GM18873 (cell line): ENCODE measurements around the gene ALS2CL.

Experiments used
- ATAC-seq: cut with Tn5 transposase; IDR thresholded peaks from one replicate; pipeline ENCODE4 v1.9.1; 2021; ENCODE audit warnings: mild to moderate bottlenecking, moderate library complexity, moderate number of reproducible peaks; ENCODE audit not compliant: unreplicated experiment, low FRiP score

The ALS2CL gene

GRCh38 chr3:46668591-46668990, 24.9 kb downstream of the ALS2CL start:
- no peak for ATAC-seq

- no peak for ATAC-seq
Measured at GRCh38 chr3:46668116-46668515, 25.4 kb downstream of the ALS2CL start.

GRCh38 chr3:46667657-46668056, 25.8 kb downstream of the ALS2CL start:
- ATAC-seq = no peak

DNA sequence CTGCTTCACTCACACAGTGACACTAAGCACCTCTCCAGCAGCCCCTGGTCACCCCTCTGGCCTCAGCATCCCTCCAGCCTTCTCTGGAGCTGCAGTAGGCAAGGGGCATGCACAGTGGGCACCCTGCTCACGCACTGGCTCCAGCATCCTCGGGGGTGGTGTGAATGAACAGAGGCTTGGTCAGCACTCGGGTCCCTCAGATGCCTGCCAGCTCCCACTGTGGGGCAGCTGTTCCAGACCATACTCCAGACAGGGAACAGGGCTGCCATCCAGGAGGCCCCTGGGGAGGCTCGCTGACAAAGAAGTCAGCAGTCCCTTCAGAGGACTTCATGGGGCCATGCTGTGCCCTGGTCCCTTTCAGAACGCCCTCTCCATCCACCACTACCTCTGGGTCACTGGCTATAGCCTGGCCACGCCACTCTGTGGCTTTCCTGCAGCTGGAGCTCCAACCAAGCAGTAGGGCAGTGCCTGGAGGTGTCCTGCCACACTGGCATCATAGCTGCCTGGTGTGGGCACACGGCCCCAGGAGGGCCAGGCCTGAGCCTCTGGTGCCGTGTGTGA, 26.3 kb downstream of the ALS2CL start:
- ATAC-seq = no peak

- ATAC-seq = no peak
Measured at GRCh38 chr3:46666453-46666845, 27.0 kb downstream of the ALS2CL start.

DNA sequence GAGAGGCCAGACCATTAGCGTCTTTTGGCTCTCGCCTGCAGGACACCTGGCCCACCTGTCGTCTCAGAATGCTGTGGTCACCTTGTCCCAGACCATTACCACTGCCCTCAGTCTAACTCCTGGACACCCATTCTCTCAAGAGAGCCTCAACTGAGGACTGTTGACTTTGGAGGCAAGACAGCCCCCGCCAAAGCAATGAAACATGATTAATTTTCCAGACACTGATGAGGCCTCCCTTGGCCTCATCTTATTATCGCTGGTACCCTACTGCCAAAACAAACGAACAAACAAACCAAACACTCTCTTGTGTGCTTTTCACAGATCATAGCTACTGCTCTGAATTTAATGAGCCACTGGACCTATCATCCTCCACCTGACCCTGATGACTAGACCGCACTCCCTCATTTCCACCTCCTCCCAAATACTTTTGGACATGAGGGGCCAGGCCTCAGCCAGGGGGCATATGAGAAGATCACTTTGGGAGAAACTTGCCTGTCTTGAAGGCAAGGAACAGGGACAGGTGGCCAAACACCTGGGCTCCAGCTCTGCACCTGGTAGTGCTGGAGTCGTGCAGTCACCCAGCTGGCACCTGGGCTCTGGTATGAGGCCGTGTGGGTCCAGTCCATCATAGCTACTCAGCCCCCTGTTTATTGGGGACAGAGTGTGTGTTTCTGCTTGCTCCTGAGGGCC, 27.6 kb downstream of the ALS2CL start:
- ATAC-seq = no peak

DNA sequence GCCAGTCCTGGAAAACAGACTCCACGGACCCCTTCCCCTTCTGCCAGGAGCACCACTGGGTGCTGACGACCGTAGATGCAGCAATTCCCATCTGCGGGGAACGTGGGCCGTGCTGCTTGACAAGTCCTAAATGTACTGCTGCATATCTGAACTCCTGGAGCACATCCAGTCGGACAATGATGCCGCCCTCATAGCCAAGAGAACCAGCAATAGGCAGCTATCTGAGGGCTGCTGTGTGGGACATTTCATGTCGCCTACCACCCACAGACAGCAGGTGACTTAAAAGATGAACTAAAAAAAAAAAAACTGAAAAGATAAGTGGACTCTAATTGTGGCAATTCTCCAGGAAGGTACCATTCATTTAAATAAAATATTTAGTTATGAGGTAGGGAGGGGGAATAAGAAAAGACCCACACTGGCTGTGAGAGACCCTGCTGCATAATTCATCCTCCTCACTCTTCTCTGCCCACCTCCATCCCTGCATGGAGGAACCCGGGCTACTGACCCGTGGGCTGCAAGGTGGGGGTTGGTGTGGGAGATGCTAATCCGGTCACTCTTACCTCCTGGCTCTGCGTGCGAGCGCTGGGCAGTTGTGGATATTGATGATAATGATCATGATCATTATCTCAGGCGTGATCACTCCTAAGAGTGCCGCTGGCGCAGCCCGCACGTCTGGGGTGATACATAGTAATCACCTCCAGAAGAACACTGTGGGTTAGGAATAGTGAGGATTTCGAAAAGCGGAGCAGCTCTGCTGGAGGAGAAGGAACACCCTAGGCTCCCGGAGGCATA, 28.3 kb downstream of the ALS2CL start:
- no peak for ATAC-seq

DNA sequence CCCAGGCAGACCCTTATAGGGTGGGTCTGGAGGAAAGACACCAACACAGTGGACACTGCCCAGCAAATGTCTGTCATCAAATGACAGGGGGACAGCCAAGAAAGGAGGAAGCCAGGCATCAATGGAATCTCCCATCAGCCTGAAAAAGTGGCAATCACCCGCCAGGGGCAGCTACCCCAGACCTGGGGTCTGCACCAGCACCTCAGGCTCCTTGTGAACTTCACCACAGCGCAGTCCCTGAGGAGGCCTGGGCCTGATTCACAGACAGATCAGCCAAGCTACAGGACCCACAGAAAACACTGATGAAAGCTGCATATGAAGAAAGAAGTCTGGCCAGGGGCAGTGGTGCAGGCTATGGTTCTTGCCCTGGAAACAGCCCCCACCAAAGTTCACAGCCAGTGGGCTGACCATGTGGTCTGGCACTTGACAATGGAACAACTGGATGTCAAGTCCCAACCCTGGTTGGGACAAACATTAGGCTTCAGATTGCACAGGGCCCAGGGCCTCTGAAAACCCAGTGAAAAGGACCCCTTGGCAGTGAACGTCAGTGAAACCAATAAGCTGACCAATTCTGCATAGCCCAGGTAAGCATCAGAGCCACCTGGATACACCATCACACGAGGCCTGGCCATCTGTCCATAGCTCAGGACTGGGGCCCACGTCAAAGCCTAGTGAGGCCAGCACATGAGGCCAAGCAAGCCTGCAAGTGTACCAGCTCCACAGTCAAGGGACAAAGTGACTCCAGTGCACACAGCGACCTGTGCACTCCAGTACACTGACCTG, 29.1 kb downstream of the ALS2CL start:
- no peak for ATAC-seq

- ATAC-seq = no peak
Measured at GRCh38 chr3:46663591-46664135, 29.8 kb downstream of the ALS2CL start.

- ATAC-seq = no peak
Measured at GRCh38 chr3:46662771-46663551, 30.5 kb downstream of the ALS2CL start.

DNA sequence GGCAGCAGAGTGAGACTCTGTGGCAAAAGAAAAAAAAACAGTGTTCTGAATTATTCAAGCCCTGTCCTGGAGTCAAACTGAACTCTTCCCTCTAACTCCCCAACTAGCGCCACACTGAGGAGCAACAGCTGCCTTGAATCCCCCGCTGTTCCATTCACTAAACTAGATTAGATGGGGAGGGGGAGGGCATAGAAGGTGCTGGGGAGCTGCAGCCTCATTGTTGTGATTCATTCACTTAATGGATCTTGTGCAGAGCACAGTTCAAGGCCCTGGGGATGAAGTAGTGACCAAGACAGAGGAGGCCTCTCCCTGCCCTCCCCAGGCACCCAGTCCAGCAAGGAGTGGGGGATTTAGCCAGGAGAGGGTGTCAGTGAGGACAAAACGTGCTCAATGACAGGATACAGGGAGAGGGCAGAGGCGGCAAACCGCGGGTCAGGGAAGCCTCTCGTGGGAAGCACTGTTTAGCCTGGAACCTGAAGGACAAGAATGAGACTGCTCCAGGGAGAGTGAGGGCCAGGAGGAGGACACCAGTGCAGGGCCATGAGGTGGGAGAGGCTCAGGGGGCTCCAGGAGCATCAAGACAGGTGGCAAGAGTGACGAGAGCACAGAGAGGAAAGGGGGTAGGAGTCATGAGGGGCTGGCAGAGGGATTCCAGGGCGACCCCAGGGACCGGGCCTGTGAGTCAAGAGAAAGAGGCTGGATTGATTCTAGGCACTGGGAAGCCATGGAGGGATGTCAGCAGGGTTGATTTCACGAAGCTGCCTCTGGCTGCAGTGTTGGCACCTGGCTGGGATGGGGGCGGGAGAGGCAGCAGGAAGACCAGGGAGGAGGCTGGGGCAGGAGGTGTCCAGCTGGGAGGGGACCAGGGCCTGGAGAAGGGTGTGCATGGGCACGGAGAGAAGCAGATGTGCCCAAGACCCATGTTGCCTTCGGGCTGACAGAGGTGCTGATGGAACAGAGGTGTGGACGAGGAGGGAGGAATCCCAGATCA, 31.4 kb downstream of the ALS2CL start:
- no peak for ATAC-seq

DNA sequence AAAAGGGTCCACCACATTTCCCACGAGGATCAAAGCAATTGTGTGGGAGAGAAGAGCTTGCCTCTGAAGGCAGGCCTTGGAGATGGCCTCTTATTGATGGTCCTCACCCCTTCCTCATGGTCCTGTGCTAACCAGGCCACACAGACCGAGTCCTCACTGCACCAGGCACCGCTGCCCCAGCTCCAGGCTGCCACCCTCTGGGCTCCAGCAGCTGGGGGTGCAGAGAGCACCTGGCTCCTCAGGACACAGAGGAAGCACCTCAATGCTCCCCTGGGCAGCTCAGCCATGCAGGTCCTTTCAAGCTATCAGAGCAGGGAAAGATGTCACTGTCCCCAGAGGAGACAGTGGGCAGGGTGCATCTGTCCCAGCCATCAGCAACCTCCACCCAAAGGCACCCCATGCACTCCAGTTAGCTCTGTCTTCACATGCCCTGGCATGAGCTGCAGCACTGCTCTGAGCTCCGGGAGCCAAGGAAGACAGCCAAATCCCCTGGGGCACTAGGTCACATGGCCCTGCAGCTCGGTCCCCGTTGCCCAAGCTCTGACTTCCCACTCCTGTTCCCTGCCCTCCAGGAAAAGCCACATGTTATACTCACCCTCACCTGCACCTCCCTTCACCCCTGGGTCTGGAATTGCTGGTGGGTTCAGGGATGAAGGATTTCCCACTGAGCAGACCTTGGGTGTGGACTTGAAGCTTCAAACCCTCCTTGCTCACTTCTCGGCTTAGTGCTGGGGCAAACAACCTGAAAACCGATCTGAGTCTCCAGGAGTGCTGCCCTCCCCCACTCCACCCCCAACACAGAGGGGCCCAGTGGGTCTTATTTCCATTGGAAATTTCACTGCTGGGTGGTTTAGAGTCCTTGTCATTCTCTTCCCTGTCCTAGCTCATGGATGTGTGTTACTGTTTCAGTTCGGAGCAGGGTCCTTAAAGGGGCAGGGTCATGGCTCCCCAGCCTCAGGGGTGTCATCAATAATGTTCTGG, 32.6 kb downstream of the ALS2CL start:
- no peak for ATAC-seq

DNA sequence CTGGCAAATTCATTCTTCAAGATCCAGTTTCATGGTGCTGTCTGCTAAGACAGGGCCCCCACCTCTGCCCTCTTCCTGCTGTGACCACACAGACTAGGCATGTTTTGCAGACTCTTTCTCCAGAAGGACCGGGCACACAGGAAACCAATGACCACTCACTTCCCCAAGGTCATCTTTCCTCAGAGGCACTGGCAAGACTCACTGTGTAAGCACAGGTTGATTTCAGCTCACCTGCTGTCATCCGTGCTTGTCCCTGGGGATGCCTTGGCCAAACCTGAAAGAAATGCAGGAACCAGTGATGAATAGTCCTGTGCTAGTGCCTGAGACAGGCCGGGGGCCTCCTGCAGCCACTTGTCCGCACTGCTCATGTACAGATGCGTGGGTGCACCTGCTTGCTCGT, 33.5 kb downstream of the ALS2CL start:
- ATAC-seq = no peak

DNA sequence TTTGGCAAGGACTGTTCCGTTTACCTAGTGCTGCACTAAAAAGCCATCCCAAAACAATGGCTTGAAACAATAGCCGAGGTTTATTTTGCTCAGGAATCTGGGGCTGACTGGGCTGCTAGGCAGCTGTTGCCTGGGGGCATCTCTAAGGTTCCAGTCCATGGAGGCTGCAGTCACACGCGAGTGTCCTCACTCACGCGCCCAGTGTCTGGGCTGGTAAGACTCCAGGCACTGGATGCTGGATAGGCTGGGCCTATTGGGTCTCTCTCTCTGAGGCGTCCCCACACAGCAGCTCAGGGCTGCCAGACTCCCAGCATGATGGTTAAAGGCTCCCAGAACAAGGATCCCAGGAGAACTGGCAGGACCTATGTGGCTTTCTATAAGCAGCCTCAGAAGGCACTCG, 34.2 kb downstream of the ALS2CL start:
- no peak for ATAC-seq

- no peak for ATAC-seq
Measured at GRCh38 chr3:46656778-46657556, 36.5 kb downstream of the ALS2CL start.

GRCh38 chr3:46655271-46655670, 38.2 kb downstream of the ALS2CL start:
- ATAC-seq = no peak

DNA sequence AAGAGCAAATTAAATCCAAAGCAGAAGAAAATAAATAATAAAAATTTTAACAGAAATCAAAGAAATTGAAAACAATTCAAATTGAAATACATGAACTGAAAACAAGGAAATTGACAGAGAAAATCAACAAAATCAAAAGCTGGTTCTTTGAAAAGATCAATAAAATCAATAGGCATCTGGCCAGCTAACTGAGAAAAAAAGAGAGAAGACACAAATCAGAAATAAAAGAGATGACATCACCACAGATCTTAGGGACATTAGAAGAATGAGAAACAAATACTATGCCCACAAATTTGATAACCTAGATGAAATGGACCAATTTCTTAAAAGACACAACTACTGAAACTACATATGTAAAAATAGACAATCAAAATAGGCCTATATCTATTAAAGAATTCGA, 42.4 kb downstream of the ALS2CL start:
- no peak for ATAC-seq
